Measurements from ENCODE around the gene TGFBR1.

The TGFBR1 gene

GRCh38 chr9:99129091-99129490, 24.2 kb downstream of the TGFBR1 start:
- H3K4me3 ChIP-seq (ENCODE audit: low read depth, low read length) = no peak overlapping the region
- no peak for DNase-seq (ENCODE audit: low read depth, low spot score)
- TF ChIP-seq CTCF (IDR thresholded peaks at IDR 0.05; ENCODE audit: insufficient read depth, low read length, missing control alignments) = no peak
- ChIA-PET CTCF (interaction anchor here (0.9 to 2.3 kb wide), 2 partner anchors 10 to 128 kb away, joined by 4 to 6 read pairs; no protein-coding TSS in a partner anchor), POLR2A (no interaction called here)

- CTCF ChIA-PET = interaction anchor here (2.3 kb wide), 1 partner anchor 129 kb away, joined by 6 read pairs; no protein-coding TSS in a partner anchor
Observed at GRCh38 chr9:99130069-99130468, 25.2 kb downstream of the TGFBR1 start.

GRCh38 chr9:99133145-99133544, 28.2 kb downstream of the TGFBR1 start:
- no peak for DNase-seq (ENCODE audit: low read depth, low spot score)
- no peak overlapping the region for H3K4me3 ChIP-seq (ENCODE audit: low read depth, low read length)
- ChIA-PET POLR2A (no interaction called here), CTCF (interaction anchor here (0.8 to 14.8 kb wide), 7 partner anchors 9 to 285 kb away, joined by 3 to 342 read pairs (median 3); no protein-coding TSS in a partner anchor)
- TF ChIP-seq CTCF (IDR thresholded peaks at IDR 0.05; ENCODE audit: insufficient read depth, low read length, missing control alignments) = no peak

More at GRCh38 chr9:99130069-99130468, 25.2 kb downstream of the TGFBR1 start:
- POLR2A ChIA-PET = no interaction called here
- no peak overlapping the region for H3K4me3 ChIP-seq (ENCODE audit: low read depth, low read length)
- no peak for DNase-seq (ENCODE audit: low read depth, low spot score)
- TF ChIP-seq CTCF (IDR thresholded peaks at IDR 0.05; ENCODE audit: insufficient read depth, low read length, missing control alignments) = no peak

- CTCF ChIA-PET = interaction anchor here (0.8 to 14.8 kb wide), 5 partner anchors 136 to 287 kb away, joined by 4 to 342 read pairs (median 6); no protein-coding TSS in a partner anchor
- no peak for TF ChIP-seq CTCF (IDR thresholded peaks at IDR 0.05; ENCODE audit: insufficient read depth, low read length, missing control alignments)
- POLR2A ChIA-PET = no interaction called here
- H3K4me3 ChIP-seq (ENCODE audit: low read depth, low read length) = no peak overlapping the region
- peak; percentile 34 for DNase-seq (ENCODE audit: low read depth, low spot score)
Observed at GRCh38 chr9:99134893-99135341, 30.0 kb downstream of the TGFBR1 start.

- DNase-seq (ENCODE audit: low read depth, low spot score) = no peak
- ChIA-PET CTCF (interaction anchor here (0.8 to 14.8 kb wide), 6 partner anchors 13 to 288 kb away, joined by 4 to 342 read pairs (median 8); no protein-coding TSS in a partner anchor), POLR2A (interaction anchor here (0.6 kb wide), 1 partner anchor 176 kb away, joined by 3 read pairs; no protein-coding TSS in a partner anchor)
- H3K4me3 ChIP-seq (ENCODE audit: low read depth, low read length) = no peak overlapping the region
- no peak for TF ChIP-seq CTCF (IDR thresholded peaks at IDR 0.05; ENCODE audit: insufficient read depth, low read length, missing control alignments)
Observed at GRCh38 chr9:99135456-99135855, 30.5 kb downstream of the TGFBR1 start.

GRCh38 chr9:99137225-99137624, 32.3 kb downstream of the TGFBR1 start:
- TF ChIP-seq CTCF (IDR thresholded peaks at IDR 0.05; ENCODE audit: insufficient read depth, low read length, missing control alignments) = no peak
- DNase-seq (ENCODE audit: low read depth, low spot score) = no peak
- no peak overlapping the region for H3K4me3 ChIP-seq (ENCODE audit: low read depth, low read length)
- ChIA-PET CTCF (interaction anchor here (0.9 to 14.8 kb wide), 9 partner anchors 11 to 290 kb away, joined by 3 to 342 read pairs (median 8); no protein-coding TSS in a partner anchor), POLR2A (no interaction called here)
